GM12878 (cell line): Measurements from ENCODE around the gene ADISSP. TPM values are rescaled to one million over a fixed set of nuclear protein-coding genes. Genes with fewer than 3 reads are reported as not detected.

Experiments
- ATAC-seq: fragments of 200-7000 bp; cut with Tn5 transposase; 3 replicates; pipeline ENCODE4 v1.9.1; 2020; ENCODE audit warnings: mild to moderate bottlenecking, moderate library complexity
- BruUV-seq: library from RNA; stranded (reverse); fragments of 400-500 nt; replicated peaks from 2 replicates; lab custom pipeline; 2021; lab: Mats Ljungman, UMichigan
- CTCF ChIA-PET: fragments of 300-600 bp; sonication (Branson Sonifier 250); formaldehyde crosslinking; extraction: SDS; loops from one replicate; lab custom pipeline; 2021; ENCODE audit warnings: inconsistent platforms; lab: Yijun Ruan, JAX
- POLR2A ChIA-PET: fragments of 350-600 bp; formaldehyde crosslinking; extraction: SDS; loops from one replicate; lab custom pipeline; 2021; ENCODE audit warnings: inconsistent platforms; lab: Charles Lee
- RAD21 ChIA-PET: fragments of 300-600 bp; sonication (Branson Sonifier 250); formaldehyde crosslinking; loops from one replicate; lab custom pipeline; 2023; ENCODE audit warnings: antibody characterized with exemption; ENCODE audit not compliant: unreplicated experiment; lab: Charles Lee
- SMC1A ChIA-PET: fragments of 300-600 bp; sonication (Branson Sonifier 250); formaldehyde crosslinking; loops from one replicate; lab custom pipeline; 2023; ENCODE audit not compliant: unreplicated experiment, uncharacterized antibody; lab: Charles Lee
- DNase-seq: peaks from one replicate; pipeline ENCODE4 v3.0.0-alpha.2; 2011; ENCODE audit warnings: low read depth, low spot score
- FAIRE-seq: peaks from 3 replicates; lab custom pipeline; 2011; peaks lifted over from hg19 to GRCh38; lab: Jason Lieb, UNC
- H2AFZ ChIP-seq: 2 replicates; pipeline ENCODE4 v1.6.0; 2011; ENCODE audit warnings: low read depth, low read length, control low read depth; ENCODE audit not compliant: control insufficient read depth
- H3K27ac ChIP-seq: 2 replicates; pipeline ENCODE4 v1.5.1; 2011; ENCODE audit warnings: control low read depth; ENCODE audit not compliant: control insufficient read depth, insufficient read depth
- H3K27me3 ChIP-seq, 2 experiments: replicated peaks in 1 of 2; 2 replicates each; pipeline versions ENCODE4 v1.6.0 to v1.6.1; 2011; ENCODE audit warnings: low read length in 1 of 2; ENCODE audit not compliant: control insufficient read depth in 2 of 2, insufficient read depth in 2 of 2
- H3K36me3 ChIP-seq, 2 experiments: 2 replicates each; pipeline ENCODE4 v1.5.1; 2011; ENCODE audit warnings: low read length in 1 of 2; ENCODE audit not compliant: control insufficient read depth in 2 of 2, insufficient read depth in 2 of 2
- H3K4me1 ChIP-seq: 2 replicates; pipeline ENCODE4 v1.6.1; 2011; ENCODE audit warnings: mild to moderate bottlenecking, low read length, moderate library complexity, mixed read lengths; ENCODE audit not compliant: control insufficient read depth, insufficient read depth
- H3K4me2 ChIP-seq: 2 replicates; pipeline ENCODE4 v1.6.0; 2011; ENCODE audit warnings: control low read depth; ENCODE audit not compliant: control insufficient read depth, insufficient read depth
- H3K4me3 ChIP-seq: fragments of 200-600 bp; sonication (generic); 2 replicates; pipeline ENCODE4 v1.5.1; 2016
- H3K79me2 ChIP-seq: 2 replicates; pipeline ENCODE4 v1.6.0; 2011; ENCODE audit warnings: low read length; ENCODE audit not compliant: control insufficient read depth, insufficient read depth
- H3K9ac ChIP-seq: 2 replicates; pipeline ENCODE4 v1.8.0; 2011; ENCODE audit warnings: low read length, control low read depth, mixed read lengths; ENCODE audit not compliant: control insufficient read depth, insufficient read depth
- H3K9me3 ChIP-seq: replicated peaks from 3 replicates; pipeline ENCODE4 v1.5.1; 2011; ENCODE audit warnings: mild to moderate bottlenecking, low read length; ENCODE audit not compliant: control insufficient read depth, insufficient read depth
- H4K20me1 ChIP-seq: 2 replicates; pipeline ENCODE4 v1.6.0; 2011; ENCODE audit not compliant: control insufficient read depth, insufficient read depth
- ATF7 ChIP-seq: fragments of 450-650 bp; IDR thresholded peaks from 2 replicates; pipeline ENCODE4 v1.6.1; 2016; ENCODE audit warnings: low read depth, mild to moderate bottlenecking
- CBX3 ChIP-seq: fragments of 200-600 bp; sonication (generic); IDR thresholded peaks from 2 replicates; pipeline ENCODE4 v1.6.1; 2016; ENCODE audit warnings: low read depth, borderline replicate concordance
- CREM ChIP-seq: IDR thresholded peaks from 2 replicates; pipeline ENCODE4 v1.6.1; 2014; ENCODE audit warnings: antibody characterized with exemption, low read depth
- E2F8 ChIP-seq: fragments of 450-650 bp; IDR thresholded peaks from 2 replicates; pipeline ENCODE4 v1.6.1; 2018; ENCODE audit warnings: mild to moderate bottlenecking, low read depth, moderate library complexity; ENCODE audit not compliant: partially characterized antibody
- EGR1 ChIP-seq, 2 experiments: IDR thresholded peaks; 1 replicate in 1 of 2; 2 replicates in 1 of 2; pipeline ENCODE4 v1.6.1; 2011 to 2012; ENCODE audit warnings: low read depth in 2 of 2, low read length in 2 of 2, borderline replicate concordance in 1 of 2, mild to moderate bottlenecking in 1 of 2, moderate library complexity in 1 of 2
- FOS ChIP-seq: IDR thresholded peaks from 3 replicates; pipeline ENCODE4 v1.6.1; 2011; ENCODE audit warnings: borderline replicate concordance; ENCODE audit not compliant: insufficient read length; ENCODE audit errors: extremely low read depth
- FOXK2 ChIP-seq: fragments of 450-650 bp; IDR thresholded peaks from 2 replicates; pipeline ENCODE4 v1.6.1; 2017; ENCODE audit warnings: mild to moderate bottlenecking, moderate library complexity
- FOXM1 ChIP-seq: IDR thresholded peaks from 2 replicates; pipeline ENCODE4 v1.6.1; 2012; ENCODE audit warnings: low read depth, mild to moderate bottlenecking, inconsistent platforms, low read length, moderate library complexity
- IKZF2 ChIP-seq, 2 experiments: fragments of 450-650 bp; IDR thresholded peaks; 2 replicates each; pipeline ENCODE4 v1.6.1; 2017; ENCODE audit warnings: mild to moderate bottlenecking in 2 of 2, moderate library complexity in 2 of 2
- KLF5 ChIP-seq: fragments of 450-650 bp; IDR thresholded peaks from 2 replicates; pipeline ENCODE4 v1.6.1; 2014; ENCODE audit warnings: mild to moderate bottlenecking; ENCODE audit not compliant: partially characterized antibody
- POLR2A ChIP-seq: IDR thresholded peaks from 2 replicates; pipeline ENCODE4 v1.6.1; 2011; ENCODE audit warnings: low read depth, mild to moderate bottlenecking, low read length
- TCF7 ChIP-seq: IDR thresholded peaks from 2 replicates; pipeline ENCODE4 v1.6.1; 2014; ENCODE audit warnings: antibody characterized with exemption, borderline replicate concordance
- ZNF384 ChIP-seq: IDR thresholded peaks from 2 replicates; pipeline ENCODE4 v1.6.1; 2012; ENCODE audit warnings: low read depth, mild to moderate bottlenecking, low read length, improper control_type of control experiment, borderline replicate concordance
- WGBS: methylation state at CpG from one replicate; pipeline ENCODE4 v1.1.6; 2016; ENCODE audit warnings: low lambda C conversion rate; ENCODE audit not compliant: insufficient replicate concordance, insufficient coverage; ENCODE audit errors: missing lambda C conversion rate; 5-methylcytosine and 5-hydroxymethylcytosine counted together
- in situ Hi-C: fragments of 300-500 bp; cut with MboI; formaldehyde crosslinking; loops from 9 replicates; pipeline ENCODE4 v1.14.3; 2018; ENCODE audit warnings: mixed read lengths
- intact Hi-C: fragments of 100-400 bp; cut with micrococcal nuclease; formaldehyde crosslinking; loops from one replicate; pipeline ENCODE4 v1.14.2; 2022; ENCODE audit not compliant: unreplicated experiment
- polyA plus RNA-seq, 11 experiments: library from polyadenylated mRNA; depleted of rRNA in 4 of 11; unstranded in 6 of 11; stranded (reverse) in 5 of 11; fragments of >200 nt; fragmentation: Nextera tagmentation in 4 of 11; fragmentation: Illumina TruSeq in 1 of 11; extraction: Ambion mirVana in 4 of 11; extraction: Trizol in 1 of 11; gene quantifications; 1 replicate in 1 of 11; 2 replicates in 10 of 11; pipeline versions ENCODE4 v1.2.1 to v1.2.3, GENCODE V29; 2011 to 2016; ENCODE audit warnings: inconsistent platforms in 2 of 11, missing spikeins in 2 of 11, low read depth in 1 of 11
- total RNA-seq, 4 experiments: library from RNA; depleted of rRNA in 3 of 4; stranded (reverse); fragments of >200 nt in 3 of 4; fragmentation: Illumina TruSeq in 1 of 4; extraction: Trizol in 1 of 4; gene quantifications; 2 replicates each; pipeline versions ENCODE4 v1.2.1 to v1.2.3, GENCODE V29; 2013 to 2021
- TF ChIP-seq, protein P1 (sequence below): fragments of 450-650 bp; formaldehyde crosslinking; IDR thresholded peaks from 2 replicates; pipeline ENCODE4 v1.4.0; 2020; ENCODE audit warnings: mild to moderate bottlenecking, moderate library complexity
- TF ChIP-seq, protein P2 (sequence below): fragments of 450-650 bp; IDR thresholded peaks from 2 replicates; pipeline ENCODE4 v1.6.1; 2014; ENCODE audit warnings: mild to moderate bottlenecking

ADISSP gene
- total and polyA plus RNA-seq, 10 of the 15 experiments (the other 5 are each of a cell fraction or from before 2014, with no cell fraction given) = 0.80 to 96.3 (median 38.6) TPM

GRCh38 chr20:3712279-3712873 is 55.2 kb downstream of the ADISSP start, which contains the start of gene SIGLEC1:
TSS of gene SIGLEC1 (minus strand) at chr20:3712600. CDS start at chr20:3707128, 5,472 bp downstream.
- in situ Hi-C loops (no loop called here), intact Hi-C loops (loop anchor here (5.0 to 10.0 kb wide), 2 partner anchors 142 to 495 kb away; no protein-coding TSS in a partner anchor)
- TF ChIP-seq KLF5 (no peak), IKZF2 (IDR thresholded peaks at IDR 0.05) (no peak), EGR1 (IDR thresholded peaks at IDR 0.05; ENCODE audit: borderline replicate concordance in 1 of 2, low read depth in 2 of 2, low read length in 2 of 2) (no peak), FOXM1 (no peak), ATF7 (no peak), TCF7 (no peak), ZNF384 (no peak), E2F8 (no peak), FOS (no peak), POLR2A (no peak), CREM (no peak), FOXK2 (no peak), CBX3 (no peak)
- TF ChIP-seq, protein P1, sequence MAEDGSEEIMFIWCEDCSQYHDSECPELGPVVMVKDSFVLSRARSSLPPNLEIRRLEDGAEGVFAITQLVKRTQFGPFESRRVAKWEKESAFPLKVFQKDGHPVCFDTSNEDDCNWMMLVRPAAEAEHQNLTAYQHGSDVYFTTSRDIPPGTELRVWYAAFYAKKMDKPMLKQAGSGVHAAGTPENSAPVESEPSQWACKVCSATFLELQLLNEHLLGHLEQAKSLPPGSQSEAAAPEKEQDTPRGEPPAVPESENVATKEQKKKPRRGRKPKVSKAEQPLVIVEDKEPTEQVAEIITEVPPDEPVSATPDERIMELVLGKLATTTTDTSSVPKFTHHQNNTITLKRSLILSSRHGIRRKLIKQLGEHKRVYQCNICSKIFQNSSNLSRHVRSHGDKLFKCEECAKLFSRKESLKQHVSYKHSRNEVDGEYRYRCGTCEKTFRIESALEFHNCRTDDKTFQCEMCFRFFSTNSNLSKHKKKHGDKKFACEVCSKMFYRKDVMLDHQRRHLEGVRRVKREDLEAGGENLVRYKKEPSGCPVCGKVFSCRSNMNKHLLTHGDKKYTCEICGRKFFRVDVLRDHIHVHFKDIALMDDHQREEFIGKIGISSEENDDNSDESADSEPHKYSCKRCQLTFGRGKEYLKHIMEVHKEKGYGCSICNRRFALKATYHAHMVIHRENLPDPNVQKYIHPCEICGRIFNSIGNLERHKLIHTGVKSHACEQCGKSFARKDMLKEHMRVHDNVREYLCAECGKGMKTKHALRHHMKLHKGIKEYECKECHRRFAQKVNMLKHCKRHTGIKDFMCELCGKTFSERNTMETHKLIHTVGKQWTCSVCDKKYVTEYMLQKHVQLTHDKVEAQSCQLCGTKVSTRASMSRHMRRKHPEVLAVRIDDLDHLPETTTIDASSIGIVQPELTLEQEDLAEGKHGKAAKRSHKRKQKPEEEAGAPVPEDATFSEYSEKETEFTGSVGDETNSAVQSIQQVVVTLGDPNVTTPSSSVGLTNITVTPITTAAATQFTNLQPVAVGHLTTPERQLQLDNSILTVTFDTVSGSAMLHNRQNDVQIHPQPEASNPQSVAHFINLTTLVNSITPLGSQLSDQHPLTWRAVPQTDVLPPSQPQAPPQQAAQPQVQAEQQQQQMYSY = no peak
- TF ChIP-seq, protein P2, sequence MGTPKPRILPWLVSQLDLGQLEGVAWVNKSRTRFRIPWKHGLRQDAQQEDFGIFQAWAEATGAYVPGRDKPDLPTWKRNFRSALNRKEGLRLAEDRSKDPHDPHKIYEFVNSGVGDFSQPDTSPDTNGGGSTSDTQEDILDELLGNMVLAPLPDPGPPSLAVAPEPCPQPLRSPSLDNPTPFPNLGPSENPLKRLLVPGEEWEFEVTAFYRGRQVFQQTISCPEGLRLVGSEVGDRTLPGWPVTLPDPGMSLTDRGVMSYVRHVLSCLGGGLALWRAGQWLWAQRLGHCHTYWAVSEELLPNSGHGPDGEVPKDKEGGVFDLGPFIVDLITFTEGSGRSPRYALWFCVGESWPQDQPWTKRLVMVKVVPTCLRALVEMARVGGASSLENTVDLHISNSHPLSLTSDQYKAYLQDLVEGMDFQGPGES = no peak
- Histone ChIP-seq H3K9ac (no peak within 1 kb of the TSS), H3K27ac (no peak within 1 kb of the TSS), H2AFZ (no peak within 1 kb of the TSS; the same call in 1 of the 2 replicates), H3K4me1 (peaks cover 5% of the 10 kb centered on the region), H3K4me2 (no peak within 1 kb of the TSS), H3K27me3 (no peaks in the 10 kb centered on the region), H3K4me3 (no peak within 1 kb of the TSS), H3K9me3 (no peaks in the 10 kb centered on the region), H4K20me1 (no peaks in the 10 kb centered on the region), H3K79me2 (no peaks in the 10 kb centered on the region), H3K36me3 (no peaks in the 10 kb centered on the region)
- ChIA-PET CTCF (interaction anchor here (2.0 to 3.8 kb wide), 3 partner anchors 35 to 149 kb away, joined by 6 to 51 read pairs (median 9); partner anchors contain the start of gene ADISSP), SMC1A (no interaction called here), RAD21 (no interaction called here), POLR2A (interaction anchor here (0.6 kb wide), 1 partner anchor 11 kb away, joined by 4 read pairs; no protein-coding TSS in a partner anchor)
- DNase-seq (no peak), FAIRE-seq (no peak), ATAC-seq (no peak)
- 67% methylated on average over 15 of the region's 15 CpGs for WGBS
- no TSS peak for BruUV-seq
